OCI-LY1 (cell line): ENCODE results near the gene TAS2R60.

Experiments
- CTCF ChIP-seq: fragments of 200-600 bp; sonication (generic), shearing (Covaris generic); IDR thresholded peaks from 2 replicates; pipeline ENCODE4 v1.5.1; 2017; ENCODE audit warnings: mild to moderate bottlenecking, antibody characterized with exemption, low read length, moderate library complexity, mixed read lengths
- EZH2 ChIP-seq: fragments of 200-600 bp; sonication (generic), shearing (Covaris generic); IDR thresholded peaks from 2 replicates; pipeline ENCODE4 v1.8.0; 2017; ENCODE audit warnings: borderline replicate concordance, mixed run types, mild to moderate bottlenecking, antibody characterized with exemption, low read length, moderate library complexity, mixed read lengths

GRCh38 chr7:143406002-143406357 lies 37.3 kb upstream of the TAS2R60 start:
- TF ChIP-seq CTCF (no peak), EZH2 (no peak)
